C4-2B (cell line): ENCODE measurements around the gene TMCC2.

Source experiments
- ZFX ChIP-seq: fragments of 450-650 bp; IDR thresholded peaks from 2 replicates; pipeline ENCODE4 v1.6.1; 2017
- TF ChIP-seq, protein P1 (sequence below): fragments of 450-650 bp; conservative IDR thresholded peaks from 2 replicates; pipeline ENCODE4 v1.5.1; 2017; ENCODE audit warnings: mild to moderate bottlenecking

DNA sequence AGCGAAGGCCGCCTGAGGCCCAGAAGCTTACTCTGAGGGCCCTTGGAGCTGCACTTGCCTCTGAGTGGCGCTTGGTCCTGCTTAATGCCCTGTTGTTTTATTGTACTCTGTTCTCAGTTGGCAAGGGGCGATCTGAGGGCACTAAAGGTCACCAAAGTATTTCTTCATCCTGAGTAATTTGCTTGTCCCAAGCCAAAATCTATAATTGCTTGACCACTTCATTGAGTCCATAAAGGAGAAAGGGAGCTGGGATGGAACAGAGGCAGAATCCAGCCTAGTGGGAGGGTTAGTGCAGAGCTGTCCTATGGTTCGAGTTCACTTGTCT, 94.2 kb downstream of the TMCC2 start:
- TF ChIP-seq, protein P1, sequence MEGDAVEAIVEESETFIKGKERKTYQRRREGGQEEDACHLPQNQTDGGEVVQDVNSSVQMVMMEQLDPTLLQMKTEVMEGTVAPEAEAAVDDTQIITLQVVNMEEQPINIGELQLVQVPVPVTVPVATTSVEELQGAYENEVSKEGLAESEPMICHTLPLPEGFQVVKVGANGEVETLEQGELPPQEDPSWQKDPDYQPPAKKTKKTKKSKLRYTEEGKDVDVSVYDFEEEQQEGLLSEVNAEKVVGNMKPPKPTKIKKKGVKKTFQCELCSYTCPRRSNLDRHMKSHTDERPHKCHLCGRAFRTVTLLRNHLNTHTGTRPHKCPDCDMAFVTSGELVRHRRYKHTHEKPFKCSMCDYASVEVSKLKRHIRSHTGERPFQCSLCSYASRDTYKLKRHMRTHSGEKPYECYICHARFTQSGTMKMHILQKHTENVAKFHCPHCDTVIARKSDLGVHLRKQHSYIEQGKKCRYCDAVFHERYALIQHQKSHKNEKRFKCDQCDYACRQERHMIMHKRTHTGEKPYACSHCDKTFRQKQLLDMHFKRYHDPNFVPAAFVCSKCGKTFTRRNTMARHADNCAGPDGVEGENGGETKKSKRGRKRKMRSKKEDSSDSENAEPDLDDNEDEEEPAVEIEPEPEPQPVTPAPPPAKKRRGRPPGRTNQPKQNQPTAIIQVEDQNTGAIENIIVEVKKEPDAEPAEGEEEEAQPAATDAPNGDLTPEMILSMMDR = no peak
- no peak for TF ChIP-seq ZFX
